ENCODE results near the gene ITGAL.

DNA sequence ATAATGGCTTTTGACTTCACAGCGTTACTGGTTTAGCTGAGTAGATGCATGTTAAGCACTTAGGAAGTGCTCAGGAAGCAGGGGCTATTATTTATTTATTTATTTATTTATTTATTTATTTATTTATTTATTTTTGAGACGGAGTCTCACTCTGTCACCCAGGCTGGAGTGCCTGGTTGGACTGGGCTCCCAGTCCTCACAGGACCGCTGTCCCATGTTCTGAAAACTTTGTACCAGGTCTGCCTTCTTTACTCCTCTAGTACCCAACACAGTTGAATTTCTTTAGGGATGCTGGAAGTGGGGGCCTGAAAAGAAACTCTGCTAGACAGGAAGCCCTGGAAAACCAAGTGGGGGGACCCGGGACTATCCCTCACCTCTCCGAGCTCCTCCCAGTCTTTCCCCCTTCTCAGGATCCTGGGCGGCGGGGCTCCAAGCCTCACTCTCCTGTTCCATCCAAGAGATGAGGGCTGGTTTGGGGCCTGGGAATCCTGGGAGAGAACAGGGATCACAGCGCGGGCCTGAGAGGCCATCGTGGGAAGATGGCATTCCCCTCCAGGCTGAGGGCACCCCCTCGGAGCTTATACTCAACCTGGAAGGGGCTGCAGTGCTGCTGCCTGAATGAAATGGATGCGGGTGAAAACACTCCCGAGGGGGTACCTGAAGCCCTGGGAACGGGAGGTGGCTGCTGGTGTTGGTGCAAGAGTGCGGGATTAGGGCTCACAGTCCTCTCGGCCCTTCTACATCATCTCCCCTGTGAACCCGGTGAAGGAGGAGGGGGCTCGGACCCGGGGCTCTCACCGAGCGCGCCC, 98.3 kb downstream of the ITGAL start:
- no peak for TF ChIP-seq CTCF (IDR thresholded peaks at IDR 0.05)
- no peak for TF ChIP-seq POLR2A (IDR thresholded peaks at IDR 0.05)

Data from adrenal gland (tissue), 5 donors.